22Rv1 (cell line): Measurements from ENCODE around the gene PLCB1.

Experiments used
- ZFX ChIP-seq: fragments of 450-650 bp; IDR thresholded peaks from 2 replicates; pipeline ENCODE4 v1.6.1; 2017; ENCODE audit warnings: antibody characterized with exemption, borderline replicate concordance
- TF ChIP-seq, protein P1 (sequence below): fragments of 450-650 bp; IDR thresholded peaks from 2 replicates; pipeline ENCODE4 v1.5.1; 2017; ENCODE audit warnings: mild to moderate bottlenecking

- TF ChIP-seq, protein P1, sequence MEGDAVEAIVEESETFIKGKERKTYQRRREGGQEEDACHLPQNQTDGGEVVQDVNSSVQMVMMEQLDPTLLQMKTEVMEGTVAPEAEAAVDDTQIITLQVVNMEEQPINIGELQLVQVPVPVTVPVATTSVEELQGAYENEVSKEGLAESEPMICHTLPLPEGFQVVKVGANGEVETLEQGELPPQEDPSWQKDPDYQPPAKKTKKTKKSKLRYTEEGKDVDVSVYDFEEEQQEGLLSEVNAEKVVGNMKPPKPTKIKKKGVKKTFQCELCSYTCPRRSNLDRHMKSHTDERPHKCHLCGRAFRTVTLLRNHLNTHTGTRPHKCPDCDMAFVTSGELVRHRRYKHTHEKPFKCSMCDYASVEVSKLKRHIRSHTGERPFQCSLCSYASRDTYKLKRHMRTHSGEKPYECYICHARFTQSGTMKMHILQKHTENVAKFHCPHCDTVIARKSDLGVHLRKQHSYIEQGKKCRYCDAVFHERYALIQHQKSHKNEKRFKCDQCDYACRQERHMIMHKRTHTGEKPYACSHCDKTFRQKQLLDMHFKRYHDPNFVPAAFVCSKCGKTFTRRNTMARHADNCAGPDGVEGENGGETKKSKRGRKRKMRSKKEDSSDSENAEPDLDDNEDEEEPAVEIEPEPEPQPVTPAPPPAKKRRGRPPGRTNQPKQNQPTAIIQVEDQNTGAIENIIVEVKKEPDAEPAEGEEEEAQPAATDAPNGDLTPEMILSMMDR: no peak
- no peak for TF ChIP-seq ZFX
Measured at GRCh38 chr20:8601542-8601912, 469.5 kb downstream of the PLCB1 start.
